Middle frontal gyrus (tissue), 1 donor: ENCODE results near the gene VAPB.

ENCODE experiments used
- DNase-seq: peaks from one replicate; pipeline ENCODE4 v3.0.0-alpha.2; 2015; ENCODE audit warnings: low spot score; ENCODE audit errors: extremely low spot score

Gene VAPB

DNA sequence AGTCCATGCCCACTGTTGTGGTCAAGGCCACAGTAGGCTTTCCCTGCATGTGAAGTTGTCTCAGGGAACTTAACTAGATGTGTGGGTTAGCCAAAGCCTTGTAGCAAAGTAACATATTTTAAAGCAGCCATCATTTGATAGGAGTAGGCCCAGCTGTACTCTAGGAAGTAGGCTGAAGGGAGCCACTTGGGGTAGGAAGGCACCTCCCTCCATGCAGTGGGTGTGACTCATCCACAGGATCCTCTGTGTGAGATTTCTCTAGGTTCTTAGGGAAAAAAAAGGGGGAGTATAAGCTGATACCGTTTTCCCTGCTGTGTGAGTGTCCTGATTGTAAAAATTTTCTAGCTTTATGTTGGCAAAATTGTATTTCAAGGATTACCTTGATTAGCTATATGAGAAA, 44.7 kb downstream of the VAPB start:
- DNase-seq, result no peak

DNA sequence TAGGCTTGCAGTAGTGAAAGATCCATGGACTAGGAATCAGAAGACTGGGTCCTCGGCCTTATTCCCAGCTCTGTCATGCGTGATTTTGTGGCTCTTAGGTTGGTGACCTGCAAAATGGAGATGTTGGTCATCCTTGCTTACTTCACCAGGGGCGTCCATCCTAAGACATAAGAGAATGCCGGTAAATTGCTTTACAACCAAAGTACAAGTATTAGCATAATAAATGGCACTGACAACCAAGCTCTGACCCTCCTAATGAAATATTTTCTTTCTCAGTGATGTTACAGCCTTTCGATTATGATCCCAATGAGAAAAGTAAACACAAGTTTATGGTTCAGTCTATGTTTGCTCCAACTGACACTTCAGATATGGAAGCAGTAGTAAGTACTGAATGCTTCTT, 45.3 kb downstream of the VAPB start:
- DNase-seq, result no peak

DNA sequence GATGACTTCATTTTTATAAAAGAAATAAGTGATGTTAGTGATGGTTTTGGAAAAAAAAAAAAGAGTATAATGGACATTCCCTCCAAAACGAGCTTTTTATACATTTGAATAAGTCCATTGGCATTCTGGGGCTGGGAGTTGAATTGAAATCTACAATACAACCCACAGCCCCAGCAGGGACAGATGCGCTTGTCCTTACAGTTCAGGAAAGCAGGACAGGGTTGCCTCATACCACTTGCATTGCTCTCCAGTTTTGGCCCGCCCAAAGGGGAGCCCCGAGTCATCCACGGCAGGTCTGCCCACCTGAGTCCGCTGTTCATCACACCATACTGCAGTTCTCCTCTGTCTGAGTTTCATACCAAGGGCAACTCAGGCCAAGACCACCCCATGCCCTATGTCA, 46.2 kb downstream of the VAPB start:
- DNase-seq, result no peak

DNA sequence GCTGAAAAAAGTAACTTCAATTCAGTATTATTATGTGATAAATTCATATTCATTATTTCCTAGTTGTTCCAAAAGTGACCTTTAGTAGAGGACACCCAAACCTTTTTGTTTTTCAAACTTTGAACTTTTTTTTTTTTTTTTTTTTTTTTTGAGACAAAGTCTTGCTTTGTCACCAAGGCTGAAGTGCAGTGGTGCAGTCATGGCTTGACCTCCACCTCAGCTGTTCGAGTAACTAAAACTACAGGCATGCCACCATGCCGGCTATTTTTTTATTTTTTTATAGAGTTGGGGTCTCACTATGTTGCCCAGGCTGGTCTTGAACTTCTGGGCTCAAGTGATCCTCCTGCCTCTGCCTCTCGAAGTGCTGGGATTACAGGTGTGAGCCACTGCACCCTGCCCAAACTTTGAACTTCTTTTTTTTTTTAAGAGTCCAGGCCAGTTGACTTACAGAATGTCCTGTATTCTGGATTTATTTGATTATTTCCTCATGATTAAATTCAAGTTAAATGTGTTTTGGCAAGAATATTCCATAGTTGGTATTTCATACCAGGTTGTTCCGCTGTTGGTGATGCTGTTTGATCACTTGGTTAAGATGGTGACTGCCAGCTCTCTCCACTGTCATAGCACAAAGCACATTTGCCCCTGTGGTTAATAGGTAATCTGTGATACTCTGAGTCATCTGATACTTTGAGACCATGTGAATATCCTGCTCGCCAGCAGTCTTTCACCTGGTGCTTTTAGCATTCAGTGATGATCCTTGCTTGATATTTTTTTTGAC, 48.0 kb downstream of the VAPB start:
- DNase-seq, result no peak

DNA sequence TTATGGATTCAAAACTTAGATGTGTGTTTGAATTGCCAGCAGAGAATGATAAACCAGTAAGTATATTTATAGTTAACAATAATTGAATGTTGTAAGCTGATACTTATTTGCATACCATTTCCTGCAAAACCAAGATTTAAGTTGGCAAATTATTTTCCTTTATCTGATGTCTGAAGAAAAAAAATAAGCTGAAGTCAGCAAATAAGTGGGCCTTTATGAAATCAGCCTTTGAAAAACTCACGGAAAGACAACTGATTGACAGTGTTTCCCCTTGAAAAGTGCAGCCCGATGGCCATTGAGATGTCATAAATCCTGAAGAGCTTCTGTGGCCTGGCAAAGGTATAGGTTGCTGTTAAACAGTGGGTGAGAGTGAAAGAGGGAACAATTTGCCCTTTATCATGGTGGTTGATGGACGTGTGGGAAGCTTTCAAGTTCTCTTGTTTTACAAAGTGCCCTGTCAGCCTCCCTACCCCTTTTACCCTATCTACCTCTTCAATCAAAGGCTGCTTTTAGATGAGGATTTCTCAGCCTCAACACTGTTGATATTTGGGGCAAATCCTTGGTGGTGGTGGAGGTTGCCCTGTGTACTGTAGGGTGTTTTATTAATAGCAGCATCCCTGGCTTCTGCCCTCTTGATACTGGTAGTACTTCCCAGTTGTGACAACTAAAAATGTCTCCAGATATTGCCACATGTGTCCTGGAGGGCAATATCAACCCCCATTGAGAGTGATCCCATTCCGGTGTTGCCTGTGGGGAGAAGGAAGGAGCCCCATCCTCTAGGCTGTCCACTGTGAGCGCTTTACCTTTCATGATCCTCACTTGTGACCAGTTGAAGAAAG, 50.2 kb downstream of the VAPB start:
- DNase-seq, result no peak

DNA sequence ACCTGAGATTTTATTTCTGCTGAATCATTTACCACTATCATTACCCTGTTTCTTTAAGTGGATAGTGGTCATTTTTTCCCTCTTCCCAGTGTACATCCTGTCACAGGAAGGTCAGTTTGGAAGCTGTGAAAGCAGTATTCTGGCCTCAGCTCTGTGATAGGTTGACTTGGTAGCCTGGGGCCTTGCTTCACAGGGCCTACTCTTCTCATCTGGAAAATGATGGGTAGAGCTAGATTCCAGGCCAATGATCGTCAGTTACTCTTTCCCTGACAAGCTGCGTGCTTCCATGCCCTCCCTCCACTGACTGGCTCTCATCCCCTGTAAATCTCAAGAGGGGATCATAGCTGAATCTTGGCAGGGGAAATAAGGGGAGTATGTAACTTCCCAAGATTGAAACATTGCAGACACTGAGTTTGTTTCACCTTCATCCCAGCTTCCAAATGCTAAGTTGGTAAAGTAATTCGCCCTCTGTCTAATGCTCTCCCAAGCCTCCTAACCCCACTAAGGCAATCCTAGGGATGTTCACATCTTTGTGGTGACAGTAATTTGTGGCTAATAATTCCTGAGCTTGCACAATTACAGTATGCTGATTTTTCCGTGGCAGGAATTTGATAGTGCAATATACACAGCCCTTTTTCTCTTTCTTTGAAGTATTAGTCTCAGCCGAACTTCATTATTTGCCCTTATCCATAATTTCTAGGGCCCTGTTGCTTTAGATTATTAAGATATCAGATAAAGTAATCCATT, 51.2 kb downstream of the VAPB start:
- DNase-seq, result no peak

DNA sequence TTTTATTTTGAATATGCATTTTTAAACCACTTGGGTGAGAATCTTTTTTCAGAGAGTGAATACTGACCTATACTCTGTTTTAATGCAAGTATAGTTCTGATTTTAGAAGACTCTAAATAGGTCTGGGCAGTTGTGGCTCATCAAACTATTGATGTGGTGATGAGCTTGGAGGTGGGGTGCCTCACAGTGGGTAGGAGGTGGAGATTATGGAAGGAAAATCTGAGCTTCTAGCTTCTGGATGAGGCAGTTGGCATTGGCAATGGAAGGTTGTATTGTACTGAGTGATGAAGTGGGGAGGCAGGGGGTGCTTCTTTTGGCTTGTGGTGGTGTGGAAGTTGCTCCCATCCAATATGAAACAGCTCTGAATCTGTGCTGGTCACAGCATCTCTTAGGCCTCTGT, 52.7 kb downstream of the VAPB start:
- DNase-seq, result no peak

DNA sequence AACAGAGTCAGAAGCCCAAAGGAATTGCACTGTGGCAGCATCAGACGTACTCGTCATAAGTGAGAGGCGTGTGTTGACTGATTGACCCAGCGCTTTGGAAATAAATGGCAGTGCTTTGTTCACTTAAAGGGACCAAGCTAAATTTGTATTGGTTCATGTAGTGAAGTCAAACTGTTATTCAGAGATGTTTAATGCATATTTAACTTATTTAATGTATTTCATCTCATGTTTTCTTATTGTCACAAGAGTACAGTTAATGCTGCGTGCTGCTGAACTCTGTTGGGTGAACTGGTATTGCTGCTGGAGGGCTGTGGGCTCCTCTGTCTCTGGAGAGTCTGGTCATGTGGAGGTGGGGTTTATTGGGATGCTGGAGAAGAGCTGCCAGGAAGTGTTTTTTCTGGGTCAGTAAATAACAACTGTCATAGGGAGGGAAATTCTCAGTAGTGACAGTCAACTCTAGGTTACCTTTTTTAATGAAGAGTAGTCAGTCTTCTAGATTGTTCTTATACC, 55.8 kb downstream of the VAPB start:
- no peak for DNase-seq

DNA sequence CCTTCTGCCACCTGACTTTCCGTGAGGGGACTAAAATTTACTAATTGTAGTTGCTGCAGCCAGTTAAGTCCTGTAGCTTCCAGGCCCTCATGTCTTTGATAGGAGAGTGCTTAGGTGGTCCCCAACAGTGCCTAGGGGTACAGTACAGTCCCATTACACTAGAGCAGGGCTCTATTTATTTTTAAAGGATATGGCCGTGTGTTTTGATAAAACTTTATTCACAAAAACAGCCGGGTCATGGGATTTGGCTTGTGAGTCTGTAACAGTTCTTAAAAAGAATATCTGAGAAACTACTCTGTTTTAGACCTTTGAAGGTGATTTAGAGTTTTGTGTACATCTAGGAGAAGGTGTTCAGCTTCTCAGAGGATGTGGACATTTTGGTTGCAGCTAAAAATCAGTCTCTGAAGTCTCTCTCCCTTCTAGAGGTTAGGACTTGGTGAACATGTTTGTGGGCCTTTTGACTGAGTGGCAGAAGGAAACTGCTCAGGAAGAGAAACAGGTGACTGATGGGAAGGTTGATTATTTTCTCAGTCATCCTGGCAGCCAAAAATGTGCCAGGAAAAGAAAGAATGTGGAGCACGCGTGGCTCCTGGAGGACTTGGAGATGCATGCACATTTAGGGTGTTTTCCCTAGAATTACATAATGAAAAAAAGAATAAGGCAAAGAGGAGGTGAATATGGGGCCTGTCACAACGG, 57.4 kb downstream of the VAPB start:
- DNase-seq, result no peak

DNA sequence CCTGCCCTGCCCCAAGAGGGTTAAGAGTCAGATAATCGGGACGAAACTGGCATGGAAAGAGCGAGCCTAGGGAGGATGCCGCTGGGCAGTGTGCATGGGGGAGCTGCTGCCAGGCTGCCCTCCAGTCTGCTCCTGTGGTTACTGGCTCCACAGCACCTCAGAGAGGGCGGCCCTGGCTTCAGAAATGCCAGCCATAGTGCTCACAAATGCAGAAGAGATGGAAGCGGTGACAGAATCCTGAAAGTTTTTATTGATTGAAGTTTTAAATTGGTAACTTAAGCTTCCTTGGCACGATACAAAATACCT, 57.9 kb downstream of the VAPB start:
- DNase-seq, result no peak

DNA sequence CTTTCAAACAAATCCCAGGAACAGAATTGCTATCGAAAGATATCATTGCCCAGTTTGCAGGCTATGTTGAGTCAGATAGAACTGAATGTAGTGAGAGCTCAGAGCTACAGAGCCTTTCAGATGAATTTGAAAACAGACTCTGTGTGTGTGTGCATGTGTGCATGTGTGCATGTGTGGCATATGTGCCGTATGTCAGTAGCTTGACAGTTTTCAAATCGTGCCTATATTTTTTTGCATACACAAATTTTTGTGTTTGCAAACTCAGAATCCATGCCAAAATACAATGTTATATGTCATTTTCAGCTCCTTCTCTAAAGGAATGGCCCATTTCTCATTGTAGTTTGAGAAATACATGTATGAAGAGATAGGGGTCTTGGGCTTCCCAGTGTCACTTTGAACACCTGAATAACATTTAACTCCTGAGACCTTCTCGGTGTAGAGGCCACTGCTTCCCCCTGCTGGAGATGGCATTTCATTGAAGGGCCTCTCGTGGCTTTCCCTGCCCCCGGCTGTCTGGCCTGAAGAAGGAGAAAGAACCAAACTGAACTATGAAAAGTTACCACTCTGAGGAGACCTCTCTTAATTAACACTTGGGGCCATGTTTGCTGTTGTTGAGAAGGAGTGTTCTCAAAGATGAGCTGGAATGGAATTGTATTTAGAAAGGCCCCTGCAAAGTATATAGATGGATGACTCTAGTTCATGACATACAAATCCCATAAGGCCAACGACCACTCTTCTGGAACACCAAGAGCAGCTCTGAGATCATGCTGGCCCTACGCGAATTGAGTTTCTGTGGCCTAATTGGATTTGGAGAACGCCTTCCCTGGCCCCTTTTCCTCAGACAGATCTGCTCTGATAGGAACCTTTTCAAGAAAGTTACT, 58.7 kb downstream of the VAPB start:
- no peak for DNase-seq

DNA sequence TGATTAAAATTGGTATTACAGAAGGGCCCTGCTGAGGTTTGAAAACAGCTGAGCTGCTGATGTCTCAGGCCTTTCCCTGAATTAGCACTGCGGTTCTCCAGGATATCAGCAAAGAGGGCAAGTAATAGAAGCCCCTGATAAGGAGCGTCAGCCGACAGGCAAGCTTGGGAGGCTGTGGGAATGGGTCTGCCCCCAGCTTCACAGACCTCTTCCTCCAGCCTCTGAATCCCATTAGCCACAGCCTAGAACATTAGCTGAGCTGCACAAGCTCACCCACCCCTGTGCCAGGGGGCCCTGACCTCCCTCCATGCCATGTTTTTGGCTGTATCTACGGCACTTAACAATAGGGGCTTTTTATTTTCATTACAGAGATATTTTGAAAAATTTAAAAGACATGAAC, 59.9 kb downstream of the VAPB start:
- DNase-seq, result no peak

DNA sequence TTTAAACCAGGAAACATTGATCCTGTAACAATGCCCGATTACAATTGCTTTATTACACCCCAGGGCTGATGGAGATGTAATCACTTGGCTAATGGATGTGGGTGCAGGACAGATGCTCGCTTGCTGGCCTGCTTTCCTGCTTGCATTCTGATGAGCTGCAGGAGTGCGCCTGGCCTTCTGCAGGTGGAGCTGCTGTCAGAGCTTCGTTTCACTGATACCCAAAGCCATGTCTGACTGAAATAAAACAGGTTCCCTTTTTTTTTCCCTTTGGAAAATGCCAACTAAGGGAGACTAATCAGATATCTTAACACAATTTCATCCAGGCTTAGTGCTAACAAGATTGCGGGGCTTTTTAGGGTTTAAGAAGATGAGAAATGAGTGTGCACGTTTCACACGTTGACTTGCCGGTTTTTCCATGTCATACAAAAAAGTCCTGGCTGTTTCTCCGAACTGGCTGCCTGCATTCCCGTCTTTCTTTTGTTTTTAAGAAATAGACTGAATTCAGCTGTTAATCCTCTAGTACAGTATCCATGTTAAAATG, 60.7 kb downstream of the VAPB start:
- no peak for DNase-seq

DNA sequence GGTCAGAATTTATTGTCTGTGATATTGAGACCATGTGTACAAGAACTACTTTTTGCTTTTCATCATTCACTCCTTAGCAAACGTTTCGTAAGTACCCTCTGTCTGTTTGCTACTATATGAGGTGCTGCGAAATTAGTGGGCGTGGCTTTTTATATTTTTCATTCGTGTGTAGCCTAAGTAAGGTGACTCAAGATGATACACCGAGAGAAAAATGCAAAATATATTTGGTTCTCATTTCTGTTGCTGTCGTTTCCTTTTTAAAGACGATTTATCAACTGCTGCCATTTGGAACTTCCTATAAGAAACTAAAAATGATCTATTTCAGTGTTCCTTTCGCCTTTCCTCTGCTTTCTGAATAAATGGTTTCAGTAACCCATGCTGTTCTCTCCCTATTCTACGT, 61.2 kb downstream of the VAPB start:
- no peak for DNase-seq

DNA sequence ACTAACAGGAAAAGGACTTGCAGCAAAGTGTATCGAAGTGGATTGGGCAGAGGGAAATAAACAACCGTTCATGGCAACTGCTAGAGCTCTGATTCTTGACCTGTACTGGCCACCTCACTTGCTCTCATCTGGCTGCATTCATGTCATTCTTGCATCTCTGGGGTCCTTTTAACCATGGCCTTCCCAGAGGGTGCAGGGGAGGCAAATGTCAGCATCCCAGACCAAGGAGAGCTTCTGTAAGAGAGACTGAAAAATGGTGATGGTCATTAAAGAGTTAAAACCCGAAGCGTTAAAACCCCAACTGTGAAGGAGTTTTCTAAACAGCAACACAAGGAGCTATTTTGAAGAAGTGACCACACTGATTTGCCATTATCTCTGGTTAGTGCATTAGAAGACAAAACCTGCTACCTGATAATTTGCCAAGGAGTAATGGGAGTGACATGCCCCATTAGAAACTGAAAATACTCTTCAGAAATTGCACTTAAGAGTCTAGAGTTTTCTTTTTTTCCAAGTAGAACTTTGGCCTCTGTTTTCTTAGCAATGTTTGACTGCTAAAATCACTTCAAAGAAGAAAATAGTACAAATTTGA, 63.7 kb downstream of the VAPB start:
- no peak for DNase-seq

DNA sequence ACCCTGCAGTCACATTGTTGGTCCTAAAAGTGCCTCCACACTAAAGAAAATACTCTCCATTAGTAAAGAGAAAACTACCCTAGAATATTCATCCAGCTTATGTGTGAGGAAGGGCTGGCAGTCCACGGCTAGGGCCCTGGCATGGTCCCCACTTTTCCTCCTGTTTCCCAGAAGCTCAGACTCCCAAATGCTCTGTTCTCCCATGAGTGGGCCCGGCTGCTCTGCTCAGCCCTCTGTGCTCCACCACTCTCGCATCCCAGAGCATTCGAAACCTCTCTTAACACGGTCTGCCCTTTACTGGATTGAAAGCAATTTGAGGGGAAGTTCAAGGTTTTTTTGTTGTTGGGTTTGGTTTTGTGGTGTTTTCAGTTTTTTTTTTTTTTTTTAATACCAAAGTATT, 64.4 kb downstream of the VAPB start:
- no peak for DNase-seq

DNA sequence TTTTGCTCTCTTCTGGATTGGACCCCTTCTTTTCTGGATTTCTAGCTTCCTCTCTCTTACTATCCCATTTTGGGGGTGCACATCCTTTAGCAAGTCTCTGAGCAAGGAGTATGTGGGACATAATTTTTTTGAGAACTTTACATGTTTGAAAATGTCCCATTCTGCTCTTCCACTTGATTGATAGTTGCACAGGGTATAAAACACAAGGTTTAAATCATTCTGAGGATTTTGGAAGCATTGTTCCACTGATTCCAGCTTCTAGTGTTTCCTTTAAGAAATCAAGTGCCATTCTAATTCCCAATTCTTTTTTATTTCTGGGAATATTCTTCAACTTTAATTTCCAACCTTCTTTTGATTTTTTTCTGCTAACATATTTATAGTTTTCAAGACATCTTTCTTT, 65.4 kb downstream of the VAPB start:
- DNase-seq, result no peak

DNA sequence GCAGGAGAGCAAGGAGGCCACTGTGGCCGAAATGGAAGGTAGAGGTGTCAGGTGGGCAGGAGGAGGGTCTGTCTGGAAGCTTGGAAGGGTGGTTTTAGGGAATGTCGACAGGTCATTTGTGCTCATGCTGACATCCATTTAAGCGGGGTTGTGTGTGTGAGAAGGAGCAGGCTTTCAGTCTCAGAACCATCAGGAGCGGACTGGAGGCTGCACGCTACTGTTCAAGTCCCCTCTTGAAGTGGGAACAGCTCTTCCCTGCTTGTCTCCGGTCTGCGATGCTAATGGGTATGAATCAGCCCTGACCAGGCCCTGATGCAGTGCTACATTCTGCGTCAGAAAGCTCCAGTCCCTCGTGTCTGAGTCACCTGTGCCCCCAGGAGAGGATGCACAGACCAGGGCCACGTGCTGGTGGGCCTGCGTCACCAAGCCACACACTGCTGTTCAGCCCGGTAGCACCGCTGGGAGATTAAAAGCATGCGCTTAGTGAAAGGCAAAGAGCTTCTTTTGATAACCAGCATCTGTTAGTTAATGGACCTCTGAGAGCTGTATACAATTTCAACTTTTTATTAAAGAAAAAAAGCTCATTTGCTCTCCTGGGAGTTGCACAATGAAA, 68.2 kb downstream of the VAPB start:
- no peak for DNase-seq

DNA sequence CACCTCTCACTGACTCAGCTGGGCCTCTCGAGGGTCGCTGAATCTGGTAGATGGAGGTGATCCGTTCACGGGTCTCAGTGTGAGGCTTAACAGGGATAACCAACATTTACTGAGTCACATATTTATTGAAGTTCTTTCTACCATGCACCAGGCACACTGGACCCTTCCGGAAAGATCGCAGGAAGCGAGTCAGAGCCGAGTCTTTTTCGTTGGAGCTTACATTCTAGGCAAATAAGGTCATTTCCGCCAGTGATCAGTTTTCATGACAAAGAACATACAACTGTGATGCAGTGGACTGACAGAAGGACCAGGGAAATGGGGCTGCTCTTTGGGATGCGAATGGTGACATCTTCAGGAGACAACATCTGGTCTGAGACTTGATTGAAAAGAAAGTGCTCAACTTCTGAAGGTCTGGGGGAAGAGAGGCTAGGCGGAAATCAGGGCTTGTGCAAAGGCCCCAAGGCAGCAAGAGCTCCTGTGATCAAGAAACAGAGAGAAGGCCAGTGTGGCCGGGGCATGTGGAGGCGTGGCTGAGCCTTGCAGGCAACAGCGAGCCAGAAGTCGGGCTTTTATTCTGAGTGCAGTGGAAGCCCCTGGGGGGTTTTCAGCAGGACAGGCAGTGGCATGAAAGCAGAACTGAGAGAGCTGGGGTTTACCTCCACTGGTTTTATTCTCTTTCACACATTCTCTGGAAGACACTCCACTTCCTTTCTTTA, 69.5 kb downstream of the VAPB start:
- DNase-seq, result no peak
